NCI-H2227 (cell line): ENCODE measurements around the gene RNPS1.
"Not testable (repeated sequence)": the region's sequence is repeated elsewhere in the genome, so short reads cannot be mapped to it uniquely, and the experiment has no call there.

ENCODE experiments used
- DNase-seq: peaks from one replicate; lab custom pipeline; 2025; ENCODE audit not compliant: unreplicated experiment; lab: John Stamatoyannopoulos, UW

RNPS1 gene

DNA sequence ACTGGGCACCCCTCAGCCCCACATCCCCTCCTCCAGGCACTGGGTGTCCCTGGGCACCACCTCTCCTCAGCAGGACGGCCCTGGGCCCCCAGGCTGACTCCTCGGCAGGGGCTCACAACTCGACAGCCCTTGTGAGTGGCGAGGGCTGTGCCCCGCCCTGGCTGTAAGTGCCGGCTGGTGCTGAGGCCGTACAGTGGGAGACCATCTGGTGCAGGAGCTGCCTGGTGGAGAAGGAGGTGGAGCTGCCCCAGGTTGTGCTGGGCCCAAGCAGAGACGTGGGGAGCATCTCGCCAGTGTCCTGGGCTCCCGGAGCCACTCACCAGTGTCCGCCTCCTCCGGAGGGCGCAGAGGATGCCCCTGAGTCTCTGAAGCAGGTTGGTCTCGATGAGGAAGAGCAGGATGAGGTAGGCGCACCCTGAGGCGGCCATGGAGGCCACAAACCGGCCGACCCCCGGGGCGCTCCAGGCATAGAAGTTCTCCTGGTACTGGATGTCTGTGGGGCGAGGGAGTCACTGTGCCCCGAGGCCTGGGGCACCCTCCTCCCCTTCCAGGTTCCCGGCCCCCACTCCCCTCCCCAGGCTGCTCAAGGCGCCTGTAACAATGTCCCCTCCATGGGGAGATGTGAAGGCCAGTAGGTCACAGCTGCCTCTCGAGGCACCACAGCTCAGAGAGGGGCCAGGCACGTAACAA, 15.1 kb upstream of the RNPS1 start:
- no peak for DNase-seq

DNA sequence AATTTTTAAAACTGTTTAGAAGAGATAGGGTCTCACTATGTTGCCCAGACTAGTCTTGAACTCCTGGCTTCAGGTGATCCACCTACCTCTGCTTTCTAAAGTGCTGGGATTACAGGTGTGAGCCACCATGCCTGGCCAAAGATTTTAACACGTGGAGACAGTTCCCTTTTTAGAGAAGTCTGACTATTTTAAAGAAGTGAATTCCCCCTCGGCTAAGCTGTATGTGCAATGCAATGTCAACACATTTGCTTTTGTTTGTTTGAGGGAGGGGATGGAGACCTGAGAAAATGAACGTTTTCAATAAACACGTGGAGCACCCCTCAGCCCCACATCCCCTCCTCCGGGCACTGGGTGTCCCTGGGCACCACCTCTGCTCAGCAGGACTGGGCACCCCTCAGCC, 14.3 kb upstream of the RNPS1 start:
- DNase-seq: no peak

DNA sequence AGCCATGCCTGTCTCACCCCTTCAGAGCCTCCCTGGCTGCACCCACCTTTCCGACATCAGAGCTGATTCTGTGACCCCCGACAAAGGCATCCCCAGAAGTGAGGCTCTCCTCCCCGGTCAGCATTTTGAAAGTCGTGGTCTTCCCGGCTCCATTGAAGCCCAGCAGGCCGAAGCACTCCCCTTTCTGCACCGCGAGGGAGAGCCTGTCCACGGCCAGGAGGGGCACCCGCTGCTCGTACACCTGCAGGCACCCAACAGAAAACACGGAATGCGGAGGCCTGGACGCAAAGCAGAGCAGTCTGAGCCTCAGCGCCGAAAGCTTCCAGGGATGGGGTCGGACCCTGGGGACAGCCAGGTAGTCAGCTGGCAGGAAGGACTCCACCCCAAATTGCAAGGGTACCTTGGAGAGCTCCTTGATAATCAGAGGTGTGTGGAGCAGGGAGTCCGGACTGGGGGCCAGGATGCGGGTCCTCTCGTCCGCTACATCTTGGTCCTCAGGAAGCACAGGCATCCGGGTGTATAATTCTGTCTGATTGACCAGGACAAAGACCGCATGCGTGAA, 13.1 kb upstream of the RNPS1 start:
- no peak for DNase-seq

DNA sequence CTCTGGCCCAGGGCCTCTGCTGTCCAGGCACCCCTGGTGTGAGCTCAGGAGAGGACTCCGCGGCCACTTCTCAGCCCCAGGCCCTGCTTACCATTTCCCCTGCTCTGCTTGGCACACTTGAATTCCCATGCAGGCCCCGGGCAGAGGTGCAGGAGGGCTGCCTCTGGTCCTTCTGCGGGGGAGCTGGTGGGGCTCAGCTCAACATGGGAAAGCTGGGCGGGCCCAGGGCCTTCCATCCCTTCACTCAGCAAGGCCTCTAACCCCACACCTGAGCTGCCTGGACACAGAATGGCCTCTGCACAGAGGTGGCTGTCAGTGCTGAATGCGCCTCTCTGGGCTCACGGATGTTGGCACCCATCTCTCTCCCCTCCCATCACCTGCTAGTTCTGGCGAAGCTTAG, 12.5 kb upstream of the RNPS1 start:
- DNase-seq: no peak

DNA sequence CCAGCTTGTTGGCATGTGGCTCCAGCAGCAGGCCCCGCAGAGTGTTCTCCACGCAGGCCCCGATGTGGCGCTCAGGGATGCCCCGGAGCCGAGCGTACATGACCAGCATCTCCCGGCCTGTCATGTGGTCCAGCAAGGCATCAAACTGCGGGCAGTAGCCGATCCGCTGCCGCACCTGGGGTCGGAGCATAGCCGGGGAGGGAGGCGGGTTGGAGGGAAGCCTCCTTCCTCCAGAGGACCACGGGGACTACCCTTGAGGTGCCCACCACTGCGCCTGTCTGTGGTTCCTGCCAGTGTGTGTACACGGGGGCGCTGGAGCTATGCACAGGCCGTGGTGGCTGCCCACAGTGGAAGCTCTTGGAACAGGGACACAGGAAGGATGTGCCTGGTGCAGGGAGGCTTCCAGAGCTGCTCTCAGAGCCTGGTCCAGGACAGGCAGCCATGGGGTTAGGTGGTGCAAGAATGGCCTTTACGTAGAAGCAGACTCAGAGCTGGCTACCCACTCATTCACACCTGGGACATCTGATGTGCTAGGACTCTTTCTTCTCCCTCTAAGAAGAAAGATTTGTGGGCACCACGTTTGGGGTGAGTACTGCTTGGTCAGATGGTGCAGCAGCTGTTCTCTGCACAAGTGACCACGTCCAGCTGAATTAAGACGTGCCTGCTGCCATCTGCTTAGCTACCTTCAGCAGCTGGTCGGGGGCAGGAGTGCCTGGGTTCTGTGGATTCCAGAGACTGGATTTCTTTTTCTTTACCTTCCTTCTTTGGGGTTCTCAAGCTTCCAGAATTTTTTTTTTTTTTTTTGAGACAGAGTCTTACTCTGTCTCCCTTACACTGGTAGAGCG, 11.3 kb upstream of the RNPS1 start:
- no peak for DNase-seq

DNA sequence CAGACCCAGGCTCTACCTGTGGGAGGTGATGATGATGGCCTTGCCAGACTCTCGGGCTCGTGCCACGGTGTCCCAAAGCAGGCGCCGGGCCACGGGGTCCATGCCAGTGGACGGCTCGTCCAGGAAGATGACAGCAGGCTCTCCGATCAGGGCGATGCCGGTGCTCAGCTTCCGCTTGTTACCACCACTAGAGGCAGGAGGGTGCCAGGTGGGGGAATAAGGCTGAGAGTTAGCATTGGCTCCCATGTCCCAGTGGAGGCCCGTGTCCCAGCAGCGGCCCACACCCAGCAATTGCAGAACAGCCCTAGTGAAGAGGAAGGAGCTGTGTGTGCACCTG, 10.3 kb upstream of the RNPS1 start:
- no peak for DNase-seq

DNA sequence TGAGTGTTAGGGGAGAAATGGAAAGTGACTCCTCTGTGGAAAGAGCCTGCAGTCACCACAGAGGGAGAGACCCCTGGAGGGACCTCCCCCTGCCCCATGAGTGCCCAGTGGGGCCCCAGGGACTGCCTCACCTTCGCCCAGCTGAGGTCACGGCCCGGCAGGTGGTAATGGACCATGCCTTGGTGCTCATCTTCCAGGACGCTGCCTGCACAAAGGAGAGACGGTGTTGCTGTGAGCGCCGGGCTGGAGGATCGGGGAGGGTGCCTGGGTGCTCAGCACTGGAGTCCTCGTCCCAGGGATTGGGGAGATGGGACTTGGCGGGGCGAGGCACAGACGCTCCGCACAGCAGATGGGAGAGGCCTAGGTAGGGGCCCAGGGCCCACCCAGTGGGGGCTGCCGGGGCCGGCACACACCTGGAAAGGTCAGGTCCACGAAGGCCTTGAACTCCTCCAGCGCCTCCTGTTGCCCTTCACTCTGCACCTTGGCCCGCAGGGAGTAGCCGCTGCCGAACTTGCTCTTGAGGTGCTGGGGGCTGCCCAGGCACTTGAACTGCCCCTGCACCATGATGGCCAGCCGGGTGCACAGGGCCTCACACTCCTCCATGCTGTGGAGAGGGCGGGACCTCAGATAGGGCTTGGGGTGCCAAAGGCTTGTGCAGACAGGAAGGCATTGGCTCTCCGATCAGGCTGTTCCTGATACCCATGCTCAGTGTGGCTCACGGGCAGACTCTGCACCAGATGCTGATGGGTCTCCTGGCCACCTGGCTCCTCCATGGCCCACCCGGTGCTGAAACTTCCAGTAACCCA, 9.7 kb upstream of the RNPS1 start:
- DNase-seq: no peak

DNA sequence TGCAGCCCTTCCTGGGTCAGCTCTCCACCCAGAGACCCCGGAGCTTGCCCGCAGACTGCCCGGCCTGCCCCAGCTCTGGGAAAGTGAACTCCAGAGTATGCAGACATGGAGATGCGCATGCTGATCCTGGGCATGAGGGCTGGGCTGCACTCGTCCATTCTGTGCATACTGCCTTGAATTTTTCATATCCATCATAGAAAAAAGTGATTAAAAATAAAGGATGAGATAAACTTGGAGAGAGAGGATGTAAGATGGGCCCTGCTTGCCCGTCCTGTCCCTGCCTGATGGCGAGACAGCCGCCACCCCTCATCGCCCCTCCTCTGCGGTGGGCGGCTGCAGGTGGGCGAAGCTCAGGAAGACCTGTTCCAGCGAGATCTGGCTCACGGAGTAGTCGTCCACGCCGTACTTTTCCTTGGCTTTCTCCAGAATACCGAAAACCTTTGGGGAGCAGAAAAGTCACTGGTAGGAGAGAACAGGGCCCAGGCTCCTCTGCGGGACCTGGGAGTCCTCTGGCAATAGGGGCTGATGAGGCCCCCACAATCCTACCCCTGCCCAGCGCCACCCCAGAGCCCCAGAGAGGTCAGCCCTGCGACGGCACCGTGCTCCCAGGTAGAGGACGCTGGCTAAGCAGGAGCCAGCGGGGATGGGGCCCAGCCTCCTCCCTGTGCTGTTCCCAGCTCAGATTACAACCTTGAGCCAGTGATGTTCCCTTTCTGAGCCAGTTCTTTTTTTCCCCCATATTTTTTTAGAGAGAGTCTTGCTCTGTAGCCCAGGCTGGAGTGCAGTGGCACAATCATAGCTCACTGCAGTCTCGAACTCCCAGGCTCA, 8.7 kb upstream of the RNPS1 start:
- no peak for DNase-seq

DNA sequence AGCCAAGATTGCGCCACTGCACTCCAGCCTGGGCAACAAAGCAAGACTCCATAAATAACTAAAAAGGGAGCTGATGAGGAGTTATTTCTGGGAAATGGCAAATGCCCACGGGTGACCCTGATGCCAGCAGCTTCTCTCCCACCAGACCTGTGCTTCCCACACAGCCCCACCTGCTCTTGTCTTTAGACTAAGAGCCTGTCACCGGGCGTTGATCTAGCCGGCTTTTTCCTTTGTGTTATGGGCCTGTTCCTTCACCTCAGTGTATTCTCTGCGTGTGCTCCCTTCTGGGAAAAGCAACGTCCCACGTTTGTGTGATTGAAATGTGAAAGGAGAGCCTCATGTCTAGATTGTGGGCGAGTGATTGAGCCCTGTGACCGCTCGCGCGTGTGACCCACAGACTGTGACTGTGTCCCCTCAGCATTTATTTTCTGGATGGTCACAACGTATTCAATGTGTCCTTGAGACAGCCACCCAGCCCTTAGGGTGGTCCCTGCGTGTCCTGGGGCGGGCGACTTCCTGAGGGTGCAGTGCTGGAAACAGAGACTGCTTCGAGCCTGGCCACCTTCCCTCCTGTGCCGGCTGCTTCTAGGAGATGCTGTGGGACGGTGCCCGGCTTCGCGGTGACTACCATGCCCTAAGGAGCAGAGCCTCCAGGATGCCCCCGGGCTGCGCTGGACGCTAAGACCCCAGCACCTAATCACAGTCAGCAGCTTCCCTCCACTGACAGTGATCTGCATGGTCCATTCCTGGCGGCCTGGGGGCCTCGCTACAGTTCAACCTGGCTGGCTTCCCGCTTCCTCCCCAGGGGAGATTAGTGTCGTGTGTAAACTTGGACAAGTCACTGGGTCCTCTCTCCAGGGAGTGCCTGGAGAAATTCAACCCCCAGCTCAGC, 7.8 kb upstream of the RNPS1 start:
- no peak for DNase-seq

DNA sequence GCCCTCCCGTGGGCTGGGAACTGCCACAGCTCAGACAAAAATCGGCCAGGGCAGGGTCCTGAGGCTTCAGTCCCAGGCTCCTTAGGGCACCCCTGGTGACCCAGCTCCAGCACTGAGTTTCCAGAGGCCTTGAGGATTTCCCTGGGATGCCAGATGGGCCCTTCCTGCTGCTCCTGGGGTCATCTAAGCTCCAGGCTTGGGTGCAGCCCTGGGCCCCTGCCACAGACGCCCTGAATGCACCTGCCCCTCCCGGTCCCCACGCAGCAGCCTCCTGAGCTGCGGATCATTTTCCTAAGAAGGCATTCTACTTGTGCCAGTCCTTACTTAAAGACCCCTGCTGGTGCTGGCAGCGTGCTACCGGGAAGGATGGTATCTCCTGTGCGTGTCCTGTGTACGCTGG, 6.0 kb upstream of the RNPS1 start:
- no peak for DNase-seq

DNA sequence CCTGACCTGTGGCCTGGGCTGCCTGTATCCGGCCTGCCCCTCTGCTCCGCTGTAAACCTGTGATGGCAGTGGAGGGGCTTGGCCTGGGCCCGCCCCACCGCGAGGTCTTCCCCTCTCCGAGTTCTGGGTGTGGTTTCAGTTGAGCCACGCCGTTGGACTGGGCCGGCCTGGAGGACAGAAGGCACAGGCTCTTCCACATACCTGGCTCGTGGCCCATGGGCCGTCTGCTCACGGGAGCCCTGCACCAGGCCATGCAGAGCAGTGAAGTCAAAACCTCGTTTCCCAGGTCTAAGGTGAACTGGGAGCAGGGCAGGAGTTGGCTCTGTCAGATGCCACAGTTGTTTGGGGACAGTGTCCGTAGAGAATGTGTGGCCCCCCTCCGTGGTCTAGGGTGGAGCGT, 5.6 kb upstream of the RNPS1 start:
- no peak for DNase-seq

DNA sequence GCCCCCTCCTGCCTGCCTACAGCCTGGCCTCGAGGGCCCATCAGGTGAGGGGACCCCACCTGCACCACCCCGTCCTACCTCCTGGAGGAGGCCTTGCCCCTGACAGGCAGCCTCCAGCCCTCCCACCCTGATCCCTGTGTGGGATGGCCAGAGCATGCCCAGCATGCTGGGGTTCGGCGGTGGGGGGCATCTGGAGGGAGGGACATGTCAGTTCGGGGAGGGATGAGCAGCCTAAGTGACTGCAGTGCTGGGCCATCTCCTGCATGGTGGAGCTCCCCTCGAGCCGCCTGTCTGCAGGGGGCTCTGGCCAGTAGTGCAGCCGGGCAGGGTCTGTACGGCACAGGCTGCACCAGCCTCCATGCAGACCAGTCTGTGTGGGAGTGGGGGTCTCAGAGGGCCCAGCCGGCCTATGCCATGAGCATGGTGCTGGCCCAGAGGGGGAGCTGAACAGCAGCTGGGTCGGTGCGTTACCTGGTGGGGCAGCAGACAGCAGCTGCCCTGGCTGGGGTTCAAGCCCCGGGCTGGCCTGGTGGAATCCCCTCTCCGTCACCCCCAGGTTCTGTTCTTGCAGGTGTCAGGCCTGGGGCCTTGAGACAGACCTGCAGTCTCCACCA, 4.0 kb upstream of the RNPS1 start:
- no peak for DNase-seq

DNA sequence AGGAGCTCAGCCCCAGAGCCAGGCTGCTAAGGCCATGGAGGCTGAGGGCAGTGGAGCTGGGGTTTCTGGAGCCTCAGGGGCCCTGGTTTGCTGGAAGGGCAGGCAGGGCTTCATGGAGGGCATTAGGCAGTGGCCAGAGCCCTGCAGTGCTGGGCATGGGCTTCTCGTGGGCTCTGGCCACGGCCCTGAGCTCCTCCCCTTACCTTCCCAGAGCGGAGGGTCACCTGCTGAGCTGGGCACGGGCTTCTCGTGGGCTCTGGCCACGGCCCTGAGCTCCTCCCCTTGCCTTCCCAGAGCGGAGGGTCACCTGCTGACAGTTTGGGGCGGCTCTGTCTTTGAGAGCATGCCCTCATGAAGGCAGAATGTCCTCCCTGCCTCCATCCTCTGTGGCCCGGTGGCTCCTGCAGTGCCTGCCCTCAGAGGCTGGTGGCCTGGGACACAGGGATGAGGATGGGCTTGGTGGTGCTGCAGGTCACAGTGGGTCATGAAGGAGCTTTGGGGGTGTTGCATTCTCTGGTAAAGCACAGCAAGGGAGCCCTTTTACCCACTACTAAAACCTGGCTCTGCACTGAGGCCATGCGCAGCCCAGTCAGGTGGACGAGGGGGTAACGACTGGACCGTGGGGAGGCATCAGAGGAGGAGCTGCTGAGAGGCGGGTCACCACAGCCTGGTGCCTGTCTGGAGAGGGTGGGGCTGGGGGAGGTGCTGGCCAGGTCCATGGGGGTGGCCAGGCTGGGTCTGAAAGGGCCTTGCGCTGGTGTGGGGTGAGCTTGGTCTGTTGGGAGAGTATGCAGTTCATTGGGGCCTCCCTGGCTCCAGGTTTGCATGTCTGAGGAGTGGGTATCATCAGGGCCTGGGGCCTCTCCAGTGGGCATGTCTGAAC, 2.9 kb upstream of the RNPS1 start:
- peak; percentile 26 for DNase-seq

DNA sequence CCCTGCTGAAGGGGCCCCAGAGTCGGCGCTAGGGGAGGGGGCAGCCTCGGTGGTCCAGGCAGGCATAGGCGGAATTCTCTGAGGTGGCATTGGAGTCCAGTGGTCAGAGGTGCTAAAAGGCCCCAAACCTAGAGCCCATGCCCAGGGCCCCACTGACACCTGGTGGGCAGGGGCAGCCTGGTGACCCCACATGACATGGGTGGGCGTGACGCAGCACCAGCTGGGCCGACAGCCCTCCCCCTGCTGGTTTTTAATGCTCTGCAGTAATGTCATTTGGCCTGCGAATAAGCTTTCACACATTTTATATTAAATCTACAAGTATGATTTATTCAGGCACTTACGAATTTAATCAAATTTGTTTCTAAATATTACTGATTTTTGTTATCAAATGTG, 2.1 kb upstream of the RNPS1 start:
- DNase-seq: no peak

DNA sequence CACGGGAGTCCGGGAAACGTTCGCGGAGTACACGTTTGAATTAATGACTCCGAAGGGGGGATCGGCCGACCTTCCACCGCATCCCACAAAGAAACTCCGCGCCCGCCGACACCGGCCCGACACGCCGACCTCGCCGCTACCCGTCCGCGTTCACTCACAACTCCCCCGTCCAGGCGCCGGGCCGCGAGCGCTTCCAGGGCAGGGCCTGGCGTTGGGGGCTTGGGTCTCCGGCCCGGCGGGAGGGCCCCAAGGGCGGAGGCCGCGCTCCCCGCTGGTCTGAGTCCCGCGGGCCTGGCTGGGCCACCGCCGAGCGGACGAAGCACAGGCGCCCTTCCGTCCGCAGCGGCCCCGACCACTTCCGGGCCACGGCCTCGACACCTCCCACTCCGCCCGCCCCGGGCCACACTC, 417 bp downstream of the RNPS1 start:
- DNase-seq: not testable (repeated sequence)

DNA sequence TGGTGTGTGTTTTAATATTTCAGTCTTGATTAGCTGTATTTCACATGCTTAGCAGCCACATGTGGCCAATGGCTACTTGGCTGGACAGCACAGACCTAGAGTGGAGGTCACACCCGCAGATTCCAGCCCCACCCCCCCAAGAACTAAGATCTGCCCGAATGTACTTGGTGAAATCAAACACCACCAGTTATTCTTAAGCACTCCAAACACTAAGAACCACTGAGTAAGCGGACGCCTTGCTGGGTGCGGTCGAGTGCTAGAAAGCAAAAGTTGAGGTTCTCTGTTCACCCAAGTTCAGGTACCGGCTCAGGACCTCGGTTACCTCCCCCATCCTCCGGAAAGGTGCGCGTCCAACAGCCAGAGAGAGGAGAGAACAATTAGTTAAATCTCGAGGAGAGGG, 1.0 kb downstream of the RNPS1 start:
- not testable (repeated sequence) for DNase-seq

DNA sequence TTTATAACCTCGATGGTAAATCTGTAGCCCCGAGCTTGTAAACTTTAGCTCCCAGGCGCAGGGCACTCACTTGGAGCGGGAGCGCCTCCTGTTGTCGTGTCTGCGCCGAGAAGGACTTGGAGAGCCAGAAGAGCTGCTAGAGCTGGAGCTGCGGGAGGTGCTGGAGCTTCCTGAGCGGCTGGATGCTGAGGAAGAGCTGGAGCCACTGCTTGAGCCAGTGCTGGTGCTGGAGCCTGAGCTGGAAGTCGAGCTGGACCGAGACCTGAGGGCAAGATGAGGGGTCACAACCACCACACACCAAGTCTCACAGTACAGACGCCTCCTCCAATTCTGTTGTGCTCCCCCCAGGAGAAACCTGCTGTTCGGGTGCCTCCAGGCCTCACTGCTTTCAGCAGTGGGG, 4.9 kb downstream of the RNPS1 start:
- not testable (repeated sequence) for DNase-seq

DNA sequence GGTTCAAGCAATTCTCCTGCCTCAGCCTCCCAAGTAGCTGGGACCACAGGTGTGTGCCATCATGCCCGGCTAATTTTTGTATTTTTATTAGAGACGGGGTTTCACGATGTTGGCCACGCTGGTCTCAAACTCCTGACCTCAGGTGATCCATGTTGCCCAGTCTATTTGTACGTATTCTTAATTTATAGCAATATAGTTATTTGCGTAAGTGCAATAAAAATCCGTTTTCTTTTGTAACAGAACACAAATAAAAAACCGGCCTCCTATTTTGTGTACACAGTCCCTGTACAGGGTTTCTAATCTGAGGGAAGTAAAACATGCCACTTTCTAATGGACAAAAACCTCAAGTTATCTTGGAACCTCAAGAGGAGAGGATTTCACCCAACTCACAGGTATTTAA, 7.7 kb downstream of the RNPS1 start:
- no peak for DNase-seq
